ENCODE results near the gene PPP3R2.
"Not testable (repeated sequence)": the region's sequence is repeated elsewhere in the genome, so short reads cannot be mapped to it uniquely, and the experiment has no call there.

PPP3R2 gene

GRCh38 chr9:101594796-101595195 lies at the start of gene PPP3R2:
PPP3R2 (minus strand) TSS chr9:101594969; CDS start chr9:101594921, 48 bp downstream.
- DNase-seq (ENCODE audit: low spot score) = no peak

- DNase-seq (ENCODE audit: low spot score) = peak; percentile 39
Observed at GRCh38 chr9:101639785-101640665, 45.3 kb upstream of the PPP3R2 start.

GRCh38 chr9:101639311-101639710 lies 44.5 kb upstream of the PPP3R2 start:
- DNase-seq (ENCODE audit: low spot score) = no peak

GRCh38 chr9:101636247-101636646 lies 41.5 kb upstream of the PPP3R2 start:
- DNase-seq (ENCODE audit: low spot score) = no peak

GRCh38 chr9:101635473-101635872 lies 40.7 kb upstream of the PPP3R2 start:
- no peak for DNase-seq (ENCODE audit: low spot score)

GRCh38 chr9:101634741-101635409 lies 40.1 kb upstream of the PPP3R2 start:
- DNase-seq (ENCODE audit: low spot score) = no peak

GRCh38 chr9:101632611-101633010 lies 37.8 kb upstream of the PPP3R2 start:
- DNase-seq (ENCODE audit: low spot score) = no peak

- DNase-seq (ENCODE audit: low spot score) = no peak
Observed at GRCh38 chr9:101631892-101632291, 37.1 kb upstream of the PPP3R2 start.

- no peak for DNase-seq (ENCODE audit: low spot score)
Observed at GRCh38 chr9:101629636-101630035, 34.9 kb upstream of the PPP3R2 start.

GRCh38 chr9:101628173-101628572 lies 33.4 kb upstream of the PPP3R2 start:
- DNase-seq (ENCODE audit: low spot score) = no peak

GRCh38 chr9:101626295-101626694 lies 31.5 kb upstream of the PPP3R2 start:
- no peak for DNase-seq (ENCODE audit: low spot score)

GRCh38 chr9:101625876-101626275 lies 31.1 kb upstream of the PPP3R2 start:
- DNase-seq (ENCODE audit: low spot score) = no peak

GRCh38 chr9:101620452-101620851 lies 25.7 kb upstream of the PPP3R2 start:
- no peak for DNase-seq (ENCODE audit: low spot score)

- DNase-seq (ENCODE audit: low spot score) = no peak
Observed at GRCh38 chr9:101618698-101619097, 23.9 kb upstream of the PPP3R2 start.

GRCh38 chr9:101605547-101605946 lies 10.8 kb upstream of the PPP3R2 start:
- no peak for DNase-seq (ENCODE audit: low spot score)

GRCh38 chr9:101604296-101604695 lies 9.5 kb upstream of the PPP3R2 start:
- no peak for DNase-seq (ENCODE audit: low spot score)

- peak; percentile 73 for DNase-seq (ENCODE audit: low spot score)
Observed at GRCh38 chr9:101601904-101602765, 7.4 kb upstream of the PPP3R2 start.

- DNase-seq (ENCODE audit: low spot score) = no peak
Observed at GRCh38 chr9:101593345-101593744, 1.4 kb downstream of the PPP3R2 start.

- DNase-seq (ENCODE audit: low spot score) = no peak
Observed at GRCh38 chr9:101592788-101593187, 2.0 kb downstream of the PPP3R2 start.

- DNase-seq (ENCODE audit: low spot score) = no peak
Observed at GRCh38 chr9:101591787-101592446, 2.9 kb downstream of the PPP3R2 start.

- DNase-seq (ENCODE audit: low spot score) = no peak
Observed at GRCh38 chr9:101590901-101591300, 3.9 kb downstream of the PPP3R2 start.

GRCh38 chr9:101590074-101590473 lies 4.7 kb downstream of the PPP3R2 start:
- not testable (repeated sequence) for DNase-seq (ENCODE audit: low spot score)

All from Ammon's horn (tissue), 1 donor.